ENCODE results near the gene ASAP3.

Gene ASAP3

DNA sequence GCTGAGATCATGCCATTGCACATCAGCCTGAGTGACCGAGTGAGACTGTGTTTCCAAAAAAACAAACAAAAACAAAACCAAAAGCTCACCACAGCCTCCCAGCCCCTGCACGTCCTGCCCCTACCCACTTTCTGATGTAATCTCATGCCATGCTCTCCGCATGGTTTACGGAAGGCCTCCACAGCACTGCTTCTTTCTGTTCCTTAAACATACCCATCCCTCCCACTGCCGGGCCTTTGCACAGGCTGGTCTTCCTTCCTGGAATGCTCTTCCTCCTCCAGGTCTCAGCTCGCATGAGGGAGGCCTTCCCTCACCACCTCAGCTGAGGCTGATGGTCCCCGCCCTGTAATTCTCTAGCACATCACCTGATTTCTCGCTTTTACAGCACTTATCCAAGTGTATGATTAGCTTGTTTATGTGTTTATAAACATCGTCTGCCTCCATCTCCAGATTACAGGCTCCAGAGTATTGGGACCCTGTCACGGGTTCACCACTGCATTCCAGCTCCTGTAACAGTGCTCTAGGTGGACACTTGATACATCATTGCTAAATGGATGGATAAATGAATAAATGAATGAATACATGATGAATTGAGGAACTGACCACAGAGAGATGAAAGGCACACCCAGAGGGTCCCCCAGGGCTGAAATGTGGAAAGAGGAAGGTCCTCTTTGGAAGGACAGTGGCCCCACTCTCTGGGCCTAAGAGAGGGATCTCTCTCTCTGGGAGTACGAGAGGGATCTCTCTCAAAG, 81.5 kb downstream of the ASAP3 start (continued):
- 0 out of 2 replicates have a peak, but pooled peaks have one; percentile 35 for TF ChIP-seq ZBTB21 (tag by site-specific recombination; IDR thresholded peaks at IDR 0.05)
- no peak for TF ChIP-seq REPIN1 (tag by site-specific recombination; IDR thresholded peaks at IDR 0.05; ENCODE audit: low read depth)
- no peak for TF ChIP-seq ZNF830 (tag by site-specific recombination; IDR thresholded peaks at IDR 0.05; ENCODE audit: low read depth)
- TF ChIP-seq KLF16 (tag by site-specific recombination; IDR thresholded peaks at IDR 0.05), result peak; percentile 80
- TF ChIP-seq ZNF132 (tag by site-specific recombination; IDR thresholded peaks at IDR 0.05; ENCODE audit: borderline replicate concordance), result no peak
- no peak for TF ChIP-seq ZNF10 (tag by site-specific recombination; IDR thresholded peaks at IDR 0.05)
- TF ChIP-seq, protein P1, sequence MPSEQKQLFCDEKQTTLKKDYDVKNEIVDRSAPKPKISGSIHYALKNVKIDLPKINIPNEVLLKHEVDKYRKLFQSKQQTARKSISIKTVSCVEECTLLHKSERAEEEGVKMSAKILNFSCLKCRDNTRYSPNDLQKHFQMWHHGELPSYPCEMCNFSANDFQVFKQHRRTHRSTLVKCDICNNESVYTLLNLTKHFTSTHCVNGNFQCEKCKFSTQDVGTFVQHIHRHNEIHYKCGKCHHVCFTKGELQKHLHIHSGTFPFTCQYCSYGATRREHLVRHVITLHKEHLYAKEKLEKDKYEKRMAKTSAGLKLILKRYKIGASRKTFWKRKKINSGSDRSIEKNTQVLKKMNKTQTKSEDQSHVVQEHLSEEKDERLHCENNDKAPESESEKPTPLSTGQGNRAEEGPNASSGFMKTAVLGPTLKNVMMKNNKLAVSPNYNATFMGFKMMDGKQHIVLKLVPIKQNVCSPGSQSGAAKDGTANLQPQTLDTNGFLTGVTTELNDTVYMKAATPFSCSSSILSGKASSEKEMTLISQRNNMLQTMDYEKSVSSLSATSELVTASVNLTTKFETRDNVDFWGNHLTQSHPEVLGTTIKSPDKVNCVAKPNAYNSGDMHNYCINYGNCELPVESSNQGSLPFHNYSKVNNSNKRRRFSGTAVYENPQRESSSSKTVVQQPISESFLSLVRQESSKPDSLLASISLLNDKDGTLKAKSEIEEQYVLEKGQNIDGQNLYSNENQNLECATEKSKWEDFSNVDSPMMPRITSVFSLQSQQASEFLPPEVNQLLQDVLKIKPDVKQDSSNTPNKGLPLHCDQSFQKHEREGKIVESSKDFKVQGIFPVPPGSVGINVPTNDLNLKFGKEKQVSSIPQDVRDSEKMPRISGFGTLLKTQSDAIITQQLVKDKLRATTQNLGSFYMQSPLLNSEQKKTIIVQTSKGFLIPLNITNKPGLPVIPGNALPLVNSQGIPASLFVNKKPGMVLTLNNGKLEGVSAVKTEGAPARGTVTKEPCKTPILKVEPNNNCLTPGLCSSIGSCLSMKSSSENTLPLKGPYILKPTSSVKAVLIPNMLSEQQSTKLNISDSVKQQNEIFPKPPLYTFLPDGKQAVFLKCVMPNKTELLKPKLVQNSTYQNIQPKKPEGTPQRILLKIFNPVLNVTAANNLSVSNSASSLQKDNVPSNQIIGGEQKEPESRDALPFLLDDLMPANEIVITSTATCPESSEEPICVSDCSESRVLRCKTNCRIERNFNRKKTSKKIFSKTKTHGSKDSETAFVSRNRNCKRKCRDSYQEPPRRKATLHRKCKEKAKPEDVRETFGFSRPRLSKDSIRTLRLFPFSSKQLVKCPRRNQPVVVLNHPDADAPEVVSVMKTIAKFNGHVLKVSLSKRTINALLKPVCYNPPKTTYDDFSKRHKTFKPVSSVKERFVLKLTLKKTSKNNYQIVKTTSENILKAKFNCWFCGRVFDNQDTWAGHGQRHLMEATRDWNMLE (tag by site-specific recombination; conservative IDR thresholded peaks at IDR 0.05; ENCODE audit: low read depth), result peak; percentile 54; the same call in 1 of the 2 replicates
- TF ChIP-seq ZEB2 (tag by site-specific recombination; IDR thresholded peaks at IDR 0.05), result peak; percentile 22; the same call in 1 of the 2 replicates
- no peak for TF ChIP-seq SCRT2 (tag by site-specific recombination; IDR thresholded peaks at IDR 0.05)
- TF ChIP-seq, protein P2, sequence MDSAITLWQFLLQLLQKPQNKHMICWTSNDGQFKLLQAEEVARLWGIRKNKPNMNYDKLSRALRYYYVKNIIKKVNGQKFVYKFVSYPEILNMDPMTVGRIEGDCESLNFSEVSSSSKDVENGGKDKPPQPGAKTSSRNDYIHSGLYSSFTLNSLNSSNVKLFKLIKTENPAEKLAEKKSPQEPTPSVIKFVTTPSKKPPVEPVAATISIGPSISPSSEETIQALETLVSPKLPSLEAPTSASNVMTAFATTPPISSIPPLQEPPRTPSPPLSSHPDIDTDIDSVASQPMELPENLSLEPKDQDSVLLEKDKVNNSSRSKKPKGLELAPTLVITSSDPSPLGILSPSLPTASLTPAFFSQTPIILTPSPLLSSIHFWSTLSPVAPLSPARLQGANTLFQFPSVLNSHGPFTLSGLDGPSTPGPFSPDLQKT (IDR thresholded peaks at IDR 0.05; ENCODE audit: borderline replicate concordance, low read depth, low read length), result no peak
- no peak for TF ChIP-seq ZNF514 (tag by site-specific recombination; IDR thresholded peaks at IDR 0.05)
- peak; percentile 73; the same call in 1 of the 2 replicates for TF ChIP-seq ZNF24 (tag by site-specific recombination; IDR thresholded peaks at IDR 0.05)
- TF ChIP-seq ZFP69B (tag by site-specific recombination; IDR thresholded peaks at IDR 0.05), result peak; percentile 20; the same call in 1 of the 2 replicates
- TF ChIP-seq, protein P3, sequence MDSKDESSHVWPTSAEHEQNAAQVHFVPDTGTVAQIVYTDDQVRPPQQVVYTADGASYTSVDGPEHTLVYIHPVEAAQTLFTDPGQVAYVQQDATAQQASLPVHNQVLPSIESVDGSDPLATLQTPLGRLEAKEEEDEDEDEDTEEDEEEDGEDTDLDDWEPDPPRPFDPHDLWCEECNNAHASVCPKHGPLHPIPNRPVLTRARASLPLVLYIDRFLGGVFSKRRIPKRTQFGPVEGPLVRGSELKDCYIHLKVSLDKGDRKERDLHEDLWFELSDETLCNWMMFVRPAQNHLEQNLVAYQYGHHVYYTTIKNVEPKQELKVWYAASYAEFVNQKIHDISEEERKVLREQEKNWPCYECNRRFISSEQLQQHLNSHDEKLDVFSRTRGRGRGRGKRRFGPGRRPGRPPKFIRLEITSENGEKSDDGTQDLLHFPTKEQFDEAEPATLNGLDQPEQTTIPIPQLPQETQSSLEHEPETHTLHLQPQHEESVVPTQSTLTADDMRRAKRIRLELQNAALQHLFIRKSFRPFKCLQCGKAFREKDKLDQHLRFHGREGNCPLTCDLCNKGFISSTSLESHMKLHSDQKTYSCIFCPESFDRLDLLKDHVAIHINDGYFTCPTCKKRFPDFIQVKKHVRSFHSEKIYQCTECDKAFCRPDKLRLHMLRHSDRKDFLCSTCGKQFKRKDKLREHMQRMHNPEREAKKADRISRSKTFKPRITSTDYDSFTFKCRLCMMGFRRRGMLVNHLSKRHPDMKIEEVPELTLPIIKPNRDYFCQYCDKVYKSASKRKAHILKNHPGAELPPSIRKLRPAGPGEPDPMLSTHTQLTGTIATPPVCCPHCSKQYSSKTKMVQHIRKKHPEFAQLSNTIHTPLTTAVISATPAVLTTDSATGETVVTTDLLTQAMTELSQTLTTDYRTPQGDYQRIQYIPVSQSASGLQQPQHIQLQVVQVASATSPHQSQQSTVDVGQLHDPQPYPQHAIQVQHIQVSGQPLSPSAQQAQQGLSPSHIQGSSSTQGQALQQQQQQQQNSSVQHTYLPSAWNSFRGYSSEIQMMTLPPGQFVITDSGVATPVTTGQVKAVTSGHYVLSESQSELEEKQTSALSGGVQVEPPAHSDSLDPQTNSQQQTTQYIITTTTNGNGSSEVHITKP (tag by site-specific recombination; IDR thresholded peaks at IDR 0.05), result peak; percentile 67; the same call in 1 of the 2 replicates
- no peak for TF ChIP-seq ZNF621 (tag by site-specific recombination; IDR thresholded peaks at IDR 0.05)
- peak; percentile 31; the same call in 1 of the 2 replicates for TF ChIP-seq SP2 (tag by site-specific recombination; IDR thresholded peaks at IDR 0.05)
- 0 out of 2 replicates have a peak, but pooled peaks have one; percentile 58 for TF ChIP-seq ZNF324 (tag by site-specific recombination; IDR thresholded peaks at IDR 0.05)
